Inflammatory macrophage treated with lipopolysaccharide for 4 hours (primary cell): Measurements from ENCODE around the gene CCDC18.
A peak's percentile ranks its signal among the peaks of the same experiment; 100 is the strongest.
"Not testable (repeated sequence)": the region's sequence is repeated elsewhere in the genome, so short reads cannot be mapped to it uniquely, and the experiment has no call there.

Source experiments
- DNase-seq: peaks from one replicate; pipeline ENCODE4 v3.0.0-alpha.2; 2020

CCDC18 gene

DNA sequence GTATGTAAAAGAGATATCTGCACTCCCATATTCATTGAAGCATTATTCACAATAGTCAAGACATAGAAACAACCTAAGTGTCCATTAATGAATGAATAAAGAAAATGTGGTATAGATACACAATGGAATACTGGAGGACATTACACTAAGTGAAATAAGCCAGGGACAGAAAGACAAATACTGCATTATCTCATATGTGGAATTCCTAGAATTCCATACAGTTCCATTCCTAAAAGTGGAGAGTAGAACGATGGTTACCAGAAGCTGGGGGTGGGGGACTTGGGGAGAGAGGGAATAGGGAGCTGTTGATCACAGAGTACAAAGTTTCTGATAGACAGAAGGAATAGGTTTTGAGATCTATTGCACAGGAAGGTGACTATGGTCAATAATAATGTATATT lies 7.7 kb upstream of the CCDC18 start:
- DNase-seq: no peak

DNA sequence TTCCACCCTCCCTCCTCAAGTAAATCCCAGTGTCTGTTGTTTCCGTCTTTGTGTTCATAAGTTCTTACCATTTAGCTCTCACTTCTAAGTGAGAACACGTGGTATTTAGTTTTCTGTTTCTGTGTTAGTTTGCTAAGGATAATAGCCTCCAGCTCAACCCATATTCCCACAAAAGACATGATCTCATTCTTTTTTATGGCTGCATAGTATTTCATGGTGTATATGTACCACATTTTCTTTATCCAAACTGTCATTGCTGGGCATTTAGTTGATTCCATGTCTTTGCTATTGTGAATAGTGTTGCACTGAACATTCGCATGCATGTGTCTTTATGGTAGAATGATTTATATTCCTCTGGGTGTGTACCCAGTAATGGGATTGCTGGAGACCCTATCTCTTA lies 5.9 kb upstream of the CCDC18 start:
- not testable (repeated sequence) for DNase-seq

DNA sequence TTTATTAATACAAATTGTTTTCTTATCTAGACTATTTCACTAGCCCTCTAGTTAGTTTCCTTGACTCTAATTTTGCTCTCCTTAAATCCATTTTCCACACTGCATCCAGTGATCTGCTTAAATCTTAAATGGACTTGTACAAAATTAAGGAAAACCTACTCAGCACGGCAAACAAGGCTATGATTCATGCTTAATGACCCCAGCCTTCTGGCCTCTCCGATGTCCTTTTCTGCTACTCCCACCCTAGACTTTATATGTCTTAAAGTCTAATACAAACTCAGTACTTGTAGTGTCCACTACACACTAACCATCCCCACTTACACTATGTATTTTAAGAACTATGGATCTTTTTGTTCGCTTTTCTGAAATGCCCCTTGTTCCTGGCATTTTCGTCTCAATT lies 2.5 kb upstream of the CCDC18 start:
- no peak for DNase-seq

GRCh38 chr1:93178418-93178817 lies 2.1 kb upstream of the CCDC18 start:
- DNase-seq: no peak

- peak; percentile 99 for DNase-seq
Observed at GRCh38 chr1:93179886-93180722, 420 bp upstream of the CCDC18 start, which contains the start of gene TMED5. TMED5 (minus strand) TSS chr1:93180413; CDS start chr1:93180242, 171 bp downstream.

GRCh38 chr1:93186667-93187066 lies 6.1 kb downstream of the CCDC18 start:
- peak; percentile 43 for DNase-seq

DNA sequence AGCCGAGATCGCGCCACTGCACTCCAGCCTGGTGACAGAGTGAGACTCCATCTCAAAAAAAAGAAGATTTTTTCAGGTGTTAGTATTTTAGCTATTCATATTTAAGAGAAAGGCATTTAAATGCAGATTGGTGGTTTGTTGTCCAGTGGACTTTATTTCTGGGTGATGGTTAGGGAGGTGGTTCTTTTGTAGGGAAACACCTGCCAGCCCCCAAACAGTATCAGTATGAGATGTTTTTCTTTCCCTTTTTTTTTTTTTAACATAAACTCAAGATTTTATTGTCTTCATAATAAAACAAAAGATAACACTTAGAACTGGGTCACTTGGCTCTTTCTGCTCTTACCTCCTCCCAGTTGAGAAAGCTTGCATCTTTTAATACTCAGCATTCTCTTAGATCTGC lies 9.9 kb downstream of the CCDC18 start:
- DNase-seq: no peak

DNA sequence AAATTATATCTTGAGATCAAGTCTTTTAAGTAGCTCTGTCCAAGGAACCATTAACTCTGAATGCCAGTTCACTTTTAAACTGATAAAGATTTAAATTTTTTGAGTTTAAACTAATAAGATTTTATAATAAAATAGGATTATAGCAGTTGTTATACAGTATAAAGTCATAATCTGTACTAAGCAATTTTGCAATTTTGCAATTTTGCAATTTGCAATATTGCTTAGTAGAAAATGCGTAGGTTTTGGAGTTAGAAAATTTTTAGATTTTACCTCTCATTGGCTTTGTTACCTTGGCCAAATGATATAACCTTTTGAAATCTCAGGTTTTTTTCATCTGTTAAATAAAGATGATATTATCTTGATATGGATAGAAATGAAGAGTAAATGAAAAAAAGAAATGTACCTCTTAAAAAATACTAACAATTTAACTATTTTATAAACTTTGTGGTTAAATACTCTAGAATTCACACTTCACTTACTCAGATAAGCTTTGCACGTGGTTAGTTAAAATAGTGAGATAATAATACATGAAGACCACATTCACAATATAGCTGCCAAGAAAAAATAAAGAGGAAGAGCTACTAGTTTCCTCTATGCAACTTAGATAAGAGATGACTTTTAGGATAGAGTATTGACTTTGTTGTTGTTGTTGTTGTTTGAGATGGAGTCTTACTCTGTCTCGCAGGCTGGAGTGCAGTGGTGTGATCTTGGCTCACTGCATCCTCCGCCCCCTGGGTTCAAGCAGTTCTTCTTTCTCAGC lies 13.9 kb downstream of the CCDC18 start:
- no peak for DNase-seq

GRCh38 chr1:93196591-93196990 lies 16.1 kb downstream of the CCDC18 start:
- no peak for DNase-seq

- no peak for DNase-seq
Observed at GRCh38 chr1:93199150-93199549, 18.6 kb downstream of the CCDC18 start.

GRCh38 chr1:93200086-93200620 lies 19.6 kb downstream of the CCDC18 start:
- no peak for DNase-seq

- DNase-seq: no peak
Observed at GRCh38 chr1:93200714-93201113, 20.2 kb downstream of the CCDC18 start.

GRCh38 chr1:93205892-93206566 lies 25.5 kb downstream of the CCDC18 start:
- no peak for DNase-seq

- no peak for DNase-seq
Observed at GRCh38 chr1:93206567-93206954, 26.0 kb downstream of the CCDC18 start.

GRCh38 chr1:93207211-93207610 lies 26.7 kb downstream of the CCDC18 start:
- DNase-seq: no peak

DNA sequence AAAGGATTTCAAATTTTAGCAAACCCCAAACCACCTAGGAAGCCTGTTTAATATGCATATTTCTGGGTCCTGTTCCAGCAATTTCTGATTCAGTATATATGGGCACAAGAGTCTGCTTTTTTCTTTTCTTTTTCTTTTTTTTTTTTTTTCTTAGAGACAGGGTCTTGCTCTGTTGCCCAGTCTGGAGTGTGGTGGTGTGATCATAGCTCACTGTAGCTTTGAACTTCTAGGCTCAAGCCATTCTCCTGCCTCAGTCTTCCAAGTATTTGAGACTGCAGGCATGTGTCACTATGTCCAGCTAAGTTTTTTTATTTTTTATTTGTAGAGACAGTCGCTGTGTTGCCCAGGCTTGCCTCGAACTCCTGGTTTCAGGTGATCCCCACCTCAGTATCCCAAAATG lies 34.8 kb downstream of the CCDC18 start:
- no peak for DNase-seq

- DNase-seq: no peak
Observed at GRCh38 chr1:93219443-93219842, 38.9 kb downstream of the CCDC18 start.

GRCh38 chr1:93220716-93221115 lies 40.2 kb downstream of the CCDC18 start:
- not testable (repeated sequence) for DNase-seq

GRCh38 chr1:93221913-93222312 lies 41.4 kb downstream of the CCDC18 start:
- no peak for DNase-seq

- no peak for DNase-seq
Observed at GRCh38 chr1:93223023-93223675, 42.6 kb downstream of the CCDC18 start.

- no peak for DNase-seq
Observed at GRCh38 chr1:93235261-93235660, 54.7 kb downstream of the CCDC18 start.

DNA sequence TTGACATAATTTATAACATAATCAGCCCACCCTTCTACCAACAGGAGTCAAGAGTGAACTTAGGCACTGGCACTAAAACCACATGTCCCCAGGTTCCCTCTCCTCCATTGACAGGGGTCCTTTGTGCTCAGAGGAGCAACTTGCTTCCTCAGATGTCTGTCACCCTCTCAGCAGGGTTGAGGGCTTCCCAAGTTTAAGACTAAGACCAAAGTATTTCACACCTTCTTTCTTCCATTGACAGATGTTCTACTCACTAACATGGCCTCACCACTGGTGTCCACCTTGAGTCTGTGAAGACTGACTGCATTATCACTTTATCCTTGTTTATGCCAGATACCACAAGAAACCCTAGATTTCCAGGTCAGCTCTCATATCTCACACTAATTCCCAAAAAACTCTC lies 56.5 kb downstream of the CCDC18 start:
- no peak for DNase-seq

DNA sequence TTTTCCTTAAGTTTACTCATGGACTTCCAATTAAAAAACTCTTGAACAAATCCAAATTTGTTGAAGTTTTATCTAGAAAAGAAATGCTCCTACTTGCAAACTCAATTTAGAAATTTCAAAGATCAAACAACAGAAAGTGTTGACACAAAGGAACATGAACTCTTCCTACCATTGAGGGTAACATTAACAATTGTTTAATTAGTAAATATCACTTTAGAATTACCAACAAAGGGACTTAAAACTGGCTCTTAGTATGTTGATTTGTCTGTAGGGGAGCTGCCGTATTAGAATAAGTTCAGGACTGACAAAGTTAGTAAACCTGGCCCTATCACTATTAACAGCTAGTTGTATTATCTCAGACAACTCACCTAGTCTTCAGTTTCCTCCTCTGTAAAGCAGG lies 57.9 kb downstream of the CCDC18 start:
- no peak for DNase-seq
